HepG2 (cell line): Measurements from ENCODE around the gene GMEB2. TPM values are rescaled to one million over a fixed set of nuclear protein-coding genes. Genes with fewer than 3 reads are reported as not detected.

ENCODE experiments used
- ATAC-seq: fragments of 200-7000 bp; cut with Tn5 transposase; 3 replicates; pipeline ENCODE4 v1.9.1; 2020; ENCODE audit warnings: mild to moderate bottlenecking, moderate library complexity
- BruUV-seq: library from RNA; stranded (reverse); fragments of 400-500 nt; replicated peaks from 2 replicates; lab custom pipeline; 2021; lab: Mats Ljungman, UMichigan
- CTCF ChIA-PET: fragments of 300-600 bp; formaldehyde crosslinking; extraction: SDS; loops from one replicate; lab custom pipeline; 2021; ENCODE audit warnings: low total read pairs, inconsistent platforms, low intra/inter-chr PET ratio; lab: Yijun Ruan, JAX
- POLR2A ChIA-PET: fragments of 350-600 bp; sonication (Branson Sonifier 250); formaldehyde crosslinking; loops from one replicate; lab custom pipeline; 2020; ENCODE audit warnings: antibody characterized with exemption, inconsistent platforms; lab: Yijun Ruan, JAX
- DNase-seq: peaks from one replicate; pipeline ENCODE4 v3.0.0-alpha.2; 2015; ENCODE audit warnings: low spot score
- FAIRE-seq: peaks from 3 replicates; lab custom pipeline; 2011; peaks lifted over from hg19 to GRCh38; lab: Jason Lieb, UNC
- H2AFZ ChIP-seq: one replicate; pipeline ENCODE4 v1.6.1; 2011; ENCODE audit warnings: low read length, inconsistent platforms
- H3K27ac ChIP-seq: fragments of 300-600 bp; 3 replicates; pipeline ENCODE4 v1.8.0; 2011; ENCODE audit warnings: mixed run types, mild to moderate bottlenecking, mixed read lengths, low read length, inconsistent platforms; ENCODE audit not compliant: insufficient read depth; ENCODE audit errors: extremely low read length
- H3K27me3 ChIP-seq, 2 experiments: fragments of 200-600 bp in 1 of 2; 2 replicates in 1 of 2; 3 replicates in 1 of 2; pipeline versions ENCODE4 v1.6.0 to v1.8.0; 2011; ENCODE audit warnings: low read length in 2 of 2, mild to moderate bottlenecking in 2 of 2, moderate library complexity in 2 of 2, inconsistent platforms in 1 of 2; ENCODE audit not compliant: insufficient read depth in 2 of 2, control insufficient read depth in 1 of 2
- H3K36me3 ChIP-seq, 2 experiments: fragments of 200-600 bp in 1 of 2; replicated peaks in 1 of 2; 2 replicates in 1 of 2; 3 replicates in 1 of 2; pipeline versions ENCODE4 v1.5.1 to v1.8.0; 2011; ENCODE audit warnings: low read length in 2 of 2, inconsistent platforms in 1 of 2; ENCODE audit not compliant: insufficient read depth in 2 of 2, control insufficient read depth in 1 of 2
- H3K4me1 ChIP-seq: 2 replicates; pipeline ENCODE4 v1.5.1; 2012; ENCODE audit warnings: low read length, inconsistent platforms; ENCODE audit not compliant: insufficient read depth
- H3K4me2 ChIP-seq: 2 replicates; pipeline ENCODE4 v1.6.0; 2011; ENCODE audit warnings: low read depth, low read length, inconsistent platforms
- H3K4me3 ChIP-seq, 3 experiments: fragments of 200-600 bp in 1 of 3; sonication (generic), shearing (Covaris generic) in 1 of 3; replicated peaks in 1 of 3; 2 replicates each; pipeline ENCODE4 v1.5.1; 2011 to 2016; ENCODE audit warnings: low read length in 3 of 3, inconsistent platforms in 2 of 3, low read depth in 2 of 3, mild to moderate bottlenecking in 2 of 3, control low read depth in 1 of 3, mixed read lengths in 1 of 3; ENCODE audit not compliant: insufficient read depth in 1 of 3
- H3K79me2 ChIP-seq: one replicate; pipeline ENCODE4 v1.6.1; 2011; ENCODE audit warnings: low read length, inconsistent platforms; ENCODE audit not compliant: insufficient read depth
- H3K9ac ChIP-seq: 2 replicates; pipeline ENCODE4 v1.6.0; 2011; ENCODE audit warnings: mild to moderate bottlenecking, low read depth, low read length, inconsistent platforms; ENCODE audit not compliant: insufficient read depth
- H3K9me3 ChIP-seq: 2 replicates; pipeline ENCODE4 v1.5.1; 2012; ENCODE audit warnings: mild to moderate bottlenecking, low read length
- H4K20me1 ChIP-seq: 2 replicates; pipeline ENCODE4 v1.6.0; 2011; ENCODE audit warnings: inconsistent platforms, mild to moderate bottlenecking, low read length, moderate library complexity; ENCODE audit not compliant: insufficient read depth
- ATM ChIP-seq: fragments of 450-650 bp; IDR thresholded peaks from 2 replicates; pipeline ENCODE4 v1.7.1; 2017; ENCODE audit warnings: mild to moderate bottlenecking, borderline replicate concordance
- EED ChIP-seq: sonication (generic); formaldehyde crosslinking; IDR thresholded peaks from 2 replicates; pipeline ENCODE4 v1.5.0; 2020; ENCODE audit warnings: mild to moderate bottlenecking, missing genetic modification reagents
- TRIM24 ChIP-seq: sonication (generic); formaldehyde crosslinking; IDR thresholded peaks from 2 replicates; pipeline ENCODE4 v1.8.0; 2022; ENCODE audit warnings: mild to moderate bottlenecking, missing genetic modification reagents
- ZBTB10 ChIP-seq: sonication (generic); formaldehyde crosslinking; IDR thresholded peaks from 2 replicates; pipeline ENCODE4 v1.4.0; 2020; ENCODE audit warnings: missing genetic modification reagents, borderline replicate concordance
- ZNF230 ChIP-seq: sonication (generic); formaldehyde crosslinking; IDR thresholded peaks from 2 replicates; pipeline ENCODE4 v1.4.0; 2020; ENCODE audit warnings: mild to moderate bottlenecking, missing genetic modification reagents
- ZNF564 ChIP-seq: sonication (generic); formaldehyde crosslinking; IDR thresholded peaks from 2 replicates; pipeline ENCODE4 v1.8.1; 2023; ENCODE audit warnings: mild to moderate bottlenecking, missing genetic modification reagents
- ZNF644 ChIP-seq: IDR thresholded peaks from 2 replicates; pipeline ENCODE4 v1.6.1; 2016; ENCODE audit warnings: low read depth
- ZNF724P ChIP-seq: sonication (generic); formaldehyde crosslinking; IDR thresholded peaks from 2 replicates; pipeline ENCODE4 v1.8.0; 2022; ENCODE audit warnings: missing genetic modification reagents, borderline replicate concordance
- WGBS: methylation state at CpG from one replicate; pipeline ENCODE4 v1.1.6; 2017; ENCODE audit warnings: low lambda C conversion rate; 5-methylcytosine and 5-hydroxymethylcytosine counted together
- in situ Hi-C: cut with HindIII; loops from 2 replicates; pipeline ENCODE4 v1.10.0; 2017; ENCODE audit warnings: low pct_unique_long_range_greater_than_20kb; ENCODE audit not compliant: extremely low pct_ligation_motif_present
- intact Hi-C: fragments of 100-400 bp; cut with micrococcal nuclease; formaldehyde crosslinking; loops from one replicate; pipeline ENCODE4 v1.10.0; 2022; ENCODE audit not compliant: unreplicated experiment
- polyA plus RNA-seq, 8 experiments: library from polyadenylated mRNA; depleted of rRNA in 3 of 8; stranded (reverse) in 7 of 8; unstranded in 1 of 8; fragments of >200 nt; fragmentation: Illumina TruSeq in 4 of 8; extraction: Trizol in 4 of 8; gene quantifications; 2 replicates each; pipeline versions ENCODE4 v1.2.1 to v1.2.3, GENCODE V29; 2011 to 2016; ENCODE audit warnings: low read depth in 4 of 8, missing spikeins in 1 of 8, mixed read lengths in 1 of 8; ENCODE audit not compliant: insufficient read depth in 1 of 8
- total RNA-seq, 5 experiments: library from RNA; depleted of rRNA; stranded (reverse); fragments of >200 nt; fragmentation: Illumina TruSeq; extraction: Trizol; gene quantifications; 2 replicates each; pipeline ENCODE4 v1.2.3, GENCODE V29; 2016; ENCODE audit warnings: low read depth in 1 of 5
- TF ChIP-seq, protein P1 (sequence below): sonication (generic); formaldehyde crosslinking; conservative IDR thresholded peaks from 2 replicates; pipeline ENCODE4 v1.4.0; 2020; ENCODE audit warnings: mild to moderate bottlenecking, missing genetic modification reagents, moderate library complexity

GMEB2 gene
- total and polyA plus RNA-seq, 2 of the 13 experiments (the other 11 are each of a cell fraction or from before 2014, with no cell fraction given), result 10.6 to 12.4 TPM

GRCh38 chr20:63545814-63546213 lies 81.1 kb downstream of the GMEB2 start:
- intact Hi-C loops, result no loop called here

More at GRCh38 chr20:63545814-63546213, 81.1 kb downstream of the GMEB2 start:
- TF ChIP-seq ZNF230 (CRISPR knock-in tag), result no peak
- TF ChIP-seq, protein P1, sequence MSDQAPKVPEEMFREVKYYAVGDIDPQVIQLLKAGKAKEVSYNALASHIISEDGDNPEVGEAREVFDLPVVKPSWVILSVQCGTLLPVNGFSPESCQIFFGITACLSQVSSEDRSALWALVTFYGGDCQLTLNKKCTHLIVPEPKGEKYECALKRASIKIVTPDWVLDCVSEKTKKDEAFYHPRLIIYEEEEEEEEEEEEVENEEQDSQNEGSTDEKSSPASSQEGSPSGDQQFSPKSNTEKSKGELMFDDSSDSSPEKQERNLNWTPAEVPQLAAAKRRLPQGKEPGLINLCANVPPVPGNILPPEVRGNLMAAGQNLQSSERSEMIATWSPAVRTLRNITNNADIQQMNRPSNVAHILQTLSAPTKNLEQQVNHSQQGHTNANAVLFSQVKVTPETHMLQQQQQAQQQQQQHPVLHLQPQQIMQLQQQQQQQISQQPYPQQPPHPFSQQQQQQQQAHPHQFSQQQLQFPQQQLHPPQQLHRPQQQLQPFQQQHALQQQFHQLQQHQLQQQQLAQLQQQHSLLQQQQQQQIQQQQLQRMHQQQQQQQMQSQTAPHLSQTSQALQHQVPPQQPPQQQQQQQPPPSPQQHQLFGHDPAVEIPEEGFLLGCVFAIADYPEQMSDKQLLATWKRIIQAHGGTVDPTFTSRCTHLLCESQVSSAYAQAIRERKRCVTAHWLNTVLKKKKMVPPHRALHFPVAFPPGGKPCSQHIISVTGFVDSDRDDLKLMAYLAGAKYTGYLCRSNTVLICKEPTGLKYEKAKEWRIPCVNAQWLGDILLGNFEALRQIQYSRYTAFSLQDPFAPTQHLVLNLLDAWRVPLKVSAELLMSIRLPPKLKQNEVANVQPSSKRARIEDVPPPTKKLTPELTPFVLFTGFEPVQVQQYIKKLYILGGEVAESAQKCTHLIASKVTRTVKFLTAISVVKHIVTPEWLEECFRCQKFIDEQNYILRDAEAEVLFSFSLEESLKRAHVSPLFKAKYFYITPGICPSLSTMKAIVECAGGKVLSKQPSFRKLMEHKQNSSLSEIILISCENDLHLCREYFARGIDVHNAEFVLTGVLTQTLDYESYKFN (CRISPR knock-in tag), result no peak
- no peak for TF ChIP-seq ZNF644
- TF ChIP-seq EED (CRISPR knock-in tag), result peak; percentile 54; the same call in 1 of the 2 replicates
- no peak for TF ChIP-seq ZNF564 (CRISPR knock-in tag)
- TF ChIP-seq ZBTB10 (CRISPR knock-in tag), result no peak
- no peak for TF ChIP-seq ZNF724P (CRISPR knock-in tag)
- no peak for TF ChIP-seq ATM
- TF ChIP-seq TRIM24 (CRISPR knock-in tag), result no peak
- TF ChIP-seq, all 625 proteins: peak for 1
- no peak overlapping the region for H2AFZ ChIP-seq
- no peak overlapping the region for H3K4me3 ChIP-seq
- ATAC-seq, result no peak
- H3K27ac ChIP-seq, result no peak overlapping the region
- ChIA-PET POLR2A (interaction anchor here (1.1 to 1.6 kb wide), 2 partner anchors 8 to 81 kb away, joined by 3 read pairs; partner anchors contain the start of gene GMEB2), CTCF (no interaction called here)
- H3K9ac ChIP-seq, result no peak overlapping the region
- H3K4me2 ChIP-seq, result no peak overlapping the region
- in situ Hi-C loops, result no loop called here
- WGBS, result 36% methylated on average over 5 of the region's 6 CpGs
- FAIRE-seq, result no peak
- H3K36me3 ChIP-seq, result no peaks in the 10 kb centered on the region
- H3K79me2 ChIP-seq, result no peaks in the 10 kb centered on the region
- peaks cover 42 to 83% of the 10 kb centered on the region in 2 experiments for H3K27me3 ChIP-seq
- peaks cover 20% of the 10 kb centered on the region for H3K4me1 ChIP-seq
- BruUV-seq, result no TSS peak
- no peak for DNase-seq
- no peaks in the 10 kb centered on the region; the same call in 1 of the 2 replicates for H4K20me1 ChIP-seq
- H3K9me3 ChIP-seq, result no peaks in the 10 kb centered on the region
